Neural cell (in vitro differentiated cells): ENCODE measurements around the gene PAPPA2. TPM values are rescaled to one million over a fixed set of nuclear protein-coding genes. Genes with fewer than 3 reads are reported as not detected.

Source experiments
- H2AFZ ChIP-seq: fragments of 200-600, 300-800 bp; sonication (generic), shearing (Covaris generic); 2 replicates; pipeline ENCODE4 v1.6.0; 2014; ENCODE audit warnings: low read depth, mild to moderate bottlenecking, antibody characterized with exemption, low read length, moderate library complexity
- H3F3A ChIP-seq: fragments of 200-600 bp; shearing (Covaris generic); 2 replicates; pipeline ENCODE4 v1.6.1; 2016; ENCODE audit warnings: mild to moderate bottlenecking, moderate library complexity, mixed read lengths, antibody characterized with exemption, low read length; ENCODE audit not compliant: insufficient read depth, poor library complexity, severe bottlenecking
- H3K27ac ChIP-seq: fragments of 200-600, 300-800 bp; sonication (generic), shearing (Covaris generic); 2 replicates; pipeline ENCODE4 v1.5.1; 2014; ENCODE audit warnings: mild to moderate bottlenecking, low read length, moderate library complexity
- H3K27me3 ChIP-seq: fragments of 300-800, 200-600 bp; sonication (generic), shearing (Covaris generic); 2 replicates; pipeline ENCODE4 v1.6.0; 2014; ENCODE audit warnings: mild to moderate bottlenecking, low read depth, low read length, moderate library complexity; ENCODE audit not compliant: insufficient read depth
- H3K36me3 ChIP-seq: fragments of 300-800, 200-600 bp; sonication (generic), shearing (Covaris generic); 2 replicates; pipeline ENCODE4 v1.5.1; 2014; ENCODE audit warnings: mild to moderate bottlenecking, antibody characterized with exemption, low read length, moderate library complexity; ENCODE audit not compliant: insufficient read depth
- H3K4me2 ChIP-seq: fragments of 300-800, 200-600 bp; sonication (generic), shearing (Covaris generic); 2 replicates; pipeline ENCODE4 v1.6.0; 2014; ENCODE audit warnings: mild to moderate bottlenecking, low read length
- H3K4me3 ChIP-seq: fragments of 300-800, 200-600 bp; sonication (generic), shearing (Covaris generic); 2 replicates; pipeline ENCODE4 v1.5.1; 2014; ENCODE audit warnings: mild to moderate bottlenecking, low read length, moderate library complexity
- H3K79me2 ChIP-seq: fragments of 200-600 bp; shearing (Covaris generic); replicated peaks from 2 replicates; pipeline ENCODE4 v1.6.0; 2014; ENCODE audit warnings: mild to moderate bottlenecking, low read length, moderate library complexity; ENCODE audit not compliant: insufficient read depth
- H3K9ac ChIP-seq: fragments of 300-800, 200-600 bp; sonication (generic), shearing (Covaris generic); 2 replicates; pipeline ENCODE4 v1.6.1; 2016; ENCODE audit warnings: mild to moderate bottlenecking, low read length, mixed read lengths
- H3K9me2 ChIP-seq: fragments of 200-600 bp; shearing (Covaris generic); 2 replicates; pipeline ENCODE4 v1.6.1; 2016; ENCODE audit warnings: mild to moderate bottlenecking, low read length, mixed read lengths; ENCODE audit not compliant: insufficient read depth
- H3K9me3 ChIP-seq: fragments of 200-600, 300-800 bp; sonication (generic), shearing (Covaris generic); 2 replicates; pipeline ENCODE4 v1.6.1; 2016; ENCODE audit warnings: mild to moderate bottlenecking, mixed run types, low read length, moderate library complexity, mixed read lengths
- H4K20me1 ChIP-seq: fragments of 200-600 bp; shearing (Covaris generic); 2 replicates; pipeline ENCODE4 v1.6.1; 2016; ENCODE audit warnings: mild to moderate bottlenecking, mixed run types; ENCODE audit not compliant: insufficient read depth
- CTCF ChIP-seq: fragments of 450-650 bp; IDR thresholded peaks from 2 replicates; pipeline ENCODE4 v1.5.1; 2014; ENCODE audit warnings: antibody characterized with exemption, mild to moderate bottlenecking, moderate library complexity; ENCODE audit not compliant: poor library complexity, severe bottlenecking
- EP300 ChIP-seq: fragments of 450-650 bp; conservative IDR thresholded peaks from 2 replicates; pipeline ENCODE4 v1.6.1; 2014; ENCODE audit warnings: antibody characterized with exemption, mild to moderate bottlenecking, moderate library complexity; ENCODE audit not compliant: poor library complexity, severe bottlenecking
- EZH2 ChIP-seq: fragments of 200-600, 300-800 bp; shearing (Covaris generic), sonication (generic); IDR thresholded peaks from 2 replicates; pipeline ENCODE4 v1.6.1; 2014; ENCODE audit warnings: antibody characterized with exemption, low read length, borderline replicate concordance, mild to moderate bottlenecking; ENCODE audit not compliant: insufficient read depth, poor library complexity, severe bottlenecking
- MXI1 ChIP-seq: fragments of 450-650 bp; conservative IDR thresholded peaks from 2 replicates; pipeline ENCODE4 v1.6.1; 2014; ENCODE audit warnings: antibody characterized with exemption, mild to moderate bottlenecking; ENCODE audit not compliant: poor library complexity, severe bottlenecking
- POLR2AphosphoS5 ChIP-seq: IDR thresholded peaks from 2 replicates; pipeline ENCODE4 v1.6.1; 2012
- RAD21 ChIP-seq: fragments of 450-650 bp; conservative IDR thresholded peaks from 2 replicates; pipeline ENCODE4 v1.6.1; 2014; ENCODE audit warnings: antibody characterized with exemption, mild to moderate bottlenecking, moderate library complexity
- REST ChIP-seq: IDR thresholded peaks from 2 replicates; pipeline ENCODE4 v1.6.1; 2012; ENCODE audit warnings: borderline replicate concordance
- SMC3 ChIP-seq: fragments of 450-650 bp; conservative IDR thresholded peaks from 2 replicates; pipeline ENCODE4 v1.6.1; 2014; ENCODE audit warnings: antibody characterized with exemption, mild to moderate bottlenecking, moderate library complexity; ENCODE audit not compliant: poor library complexity
- TAF1 ChIP-seq: IDR thresholded peaks from 2 replicates; pipeline ENCODE4 v1.6.1; 2012; ENCODE audit warnings: low read depth
- polyA plus RNA-seq: library from polyadenylated mRNA; depleted of rRNA; stranded (reverse); fragments of >200 nt; gene quantifications from 2 replicates; pipeline ENCODE4 v1.2.3, GENCODE V29; 2014

PAPPA2 gene
- polyA plus RNA-seq, 1 donor from 2014 or later: 0.59 TPM

DNA sequence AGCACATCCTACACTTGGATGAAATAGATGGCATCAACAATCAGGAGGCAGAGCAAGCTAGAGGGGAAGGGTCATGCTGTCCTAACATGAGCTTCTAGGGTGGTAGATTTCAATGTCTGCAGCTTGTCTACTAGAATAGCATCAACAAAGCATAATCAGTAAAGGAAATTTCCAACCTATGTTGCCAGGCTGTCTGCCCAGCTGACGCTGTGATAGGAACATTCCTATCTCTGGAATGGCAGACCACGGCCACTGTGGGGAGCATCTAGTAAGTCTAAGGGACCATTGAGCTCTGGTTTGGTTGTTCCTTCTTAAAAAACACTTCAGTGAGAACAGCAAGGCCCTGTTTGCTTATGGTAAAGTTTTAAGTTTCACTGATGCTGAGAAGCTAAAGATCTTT, 206.8 kb downstream of the PAPPA2 start:
- Histone ChIP-seq H3K27me3 (no peaks in the 10 kb centered on the region), H3K9me3 (no peaks in the 10 kb centered on the region), H2AFZ (no peak overlapping the region), H3K79me2 (no peaks in the 10 kb centered on the region), H3K4me3 (no peak overlapping the region), H3K4me2 (no peak overlapping the region), H4K20me1 (no peaks in the 10 kb centered on the region), H3K9ac (no peak overlapping the region), H3F3A (no peaks in the 10 kb centered on the region), H3K9me2 (no peaks in the 10 kb centered on the region), H3K27ac (no peak overlapping the region), H3K36me3 (no peaks in the 10 kb centered on the region)
- no peak for TF ChIP-seq TAF1

DNA sequence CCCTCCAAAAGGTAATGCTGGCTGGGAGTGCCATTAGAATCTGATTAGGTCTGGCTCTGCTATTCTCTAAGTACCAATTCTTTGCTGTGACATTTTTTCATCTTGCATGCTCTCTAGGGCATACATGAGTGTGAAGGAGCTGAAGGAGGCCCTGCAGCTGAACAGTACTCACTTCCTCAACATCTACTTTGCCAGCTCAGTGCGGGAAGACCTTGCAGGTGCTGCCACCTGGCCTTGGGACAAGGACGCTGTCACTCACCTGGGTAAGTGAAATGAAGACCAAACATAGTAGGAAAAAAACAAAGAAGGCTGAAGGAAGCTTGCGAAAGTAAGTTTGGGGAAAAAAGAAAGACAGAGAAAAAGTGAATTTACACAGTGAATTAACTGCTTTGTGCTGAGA, 207.9 kb downstream of the PAPPA2 start:
- H3K36me3 ChIP-seq: no peaks in the 10 kb centered on the region
- no peak overlapping the region for H3K4me2 ChIP-seq
- no peak overlapping the region for H2AFZ ChIP-seq
- H4K20me1 ChIP-seq: no peaks in the 10 kb centered on the region
- H3K27ac ChIP-seq: no peak overlapping the region
- H3K9ac ChIP-seq: no peak overlapping the region
- no peaks in the 10 kb centered on the region for H3K79me2 ChIP-seq
- H3K4me3 ChIP-seq: no peak overlapping the region
- TF ChIP-seq CTCF: no peak
- TF ChIP-seq TAF1: no peak
- no peak for TF ChIP-seq EZH2
- no peak for TF ChIP-seq MXI1
- TF ChIP-seq RAD21: no peak
- TF ChIP-seq SMC3: no peak
- no peak for TF ChIP-seq REST
- TF ChIP-seq POLR2AphosphoS5: no peak
- no peak for TF ChIP-seq EP300
- no peaks in the 10 kb centered on the region for H3F3A ChIP-seq
- H3K9me2 ChIP-seq: no peaks in the 10 kb centered on the region
- H3K9me3 ChIP-seq: no peaks in the 10 kb centered on the region
- no peaks in the 10 kb centered on the region for H3K27me3 ChIP-seq
